Vagina (tissue), 2 donors: ENCODE results near the gene SMIM31.

Experiments used
- POLR2A ChIP-seq, 2 donors: fragments of 450-650 bp; IDR thresholded peaks; one replicate each; pipeline ENCODE4 v1.6.1; 2017; ENCODE audit warnings: antibody characterized with exemption in 2 of 2, mild to moderate bottlenecking in 2 of 2, moderate library complexity in 2 of 2
- TF ChIP-seq, protein P1 (sequence below), 3 experiments: fragments of 450-650 bp in 2 of 3; fragments of 200-600 bp in 1 of 3; sonication (generic) in 1 of 3; IDR thresholded peaks; one replicate each; pipeline ENCODE4 v1.5.1; 2017 to 2019; ENCODE audit warnings: antibody characterized with exemption in 3 of 3, mild to moderate bottlenecking in 2 of 3, moderate library complexity in 2 of 3

DNA sequence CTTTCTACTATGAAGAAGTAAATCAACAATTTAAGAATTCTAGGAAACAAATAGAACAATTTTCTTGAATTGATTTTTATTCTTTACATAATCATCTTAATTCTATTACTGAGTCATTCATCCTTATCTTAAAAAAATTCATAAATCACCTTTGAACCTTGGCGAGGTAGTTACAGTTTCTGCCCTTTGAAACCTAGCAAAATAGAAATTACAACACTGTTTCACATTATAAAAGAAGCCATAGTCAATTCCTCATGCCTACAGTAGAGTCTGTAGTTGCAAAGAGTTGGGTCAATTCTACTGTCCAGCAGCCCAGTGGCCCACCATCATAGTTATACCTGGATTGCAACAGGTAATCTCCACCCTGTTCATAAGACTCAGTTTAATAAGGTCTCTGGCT, 7.3 kb downstream of the SMIM31 start:
- TF ChIP-seq, protein P1, sequence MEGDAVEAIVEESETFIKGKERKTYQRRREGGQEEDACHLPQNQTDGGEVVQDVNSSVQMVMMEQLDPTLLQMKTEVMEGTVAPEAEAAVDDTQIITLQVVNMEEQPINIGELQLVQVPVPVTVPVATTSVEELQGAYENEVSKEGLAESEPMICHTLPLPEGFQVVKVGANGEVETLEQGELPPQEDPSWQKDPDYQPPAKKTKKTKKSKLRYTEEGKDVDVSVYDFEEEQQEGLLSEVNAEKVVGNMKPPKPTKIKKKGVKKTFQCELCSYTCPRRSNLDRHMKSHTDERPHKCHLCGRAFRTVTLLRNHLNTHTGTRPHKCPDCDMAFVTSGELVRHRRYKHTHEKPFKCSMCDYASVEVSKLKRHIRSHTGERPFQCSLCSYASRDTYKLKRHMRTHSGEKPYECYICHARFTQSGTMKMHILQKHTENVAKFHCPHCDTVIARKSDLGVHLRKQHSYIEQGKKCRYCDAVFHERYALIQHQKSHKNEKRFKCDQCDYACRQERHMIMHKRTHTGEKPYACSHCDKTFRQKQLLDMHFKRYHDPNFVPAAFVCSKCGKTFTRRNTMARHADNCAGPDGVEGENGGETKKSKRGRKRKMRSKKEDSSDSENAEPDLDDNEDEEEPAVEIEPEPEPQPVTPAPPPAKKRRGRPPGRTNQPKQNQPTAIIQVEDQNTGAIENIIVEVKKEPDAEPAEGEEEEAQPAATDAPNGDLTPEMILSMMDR (IDR thresholded peaks at IDR 0.05), result no peak
- no peak for TF ChIP-seq POLR2A (IDR thresholded peaks at IDR 0.05)
